H1 (cell line): ENCODE measurements around the gene CACNA1B. TPM values are rescaled to one million over a fixed set of nuclear protein-coding genes. Genes with fewer than 3 reads are reported as not detected.
A peak's percentile ranks its signal among the peaks of the same experiment; 100 is the strongest.

ENCODE experiments used
- CTCF ChIA-PET: fragments of 300-600 bp; sonication (Branson Sonifier 250); formaldehyde crosslinking; loops from one replicate; lab custom pipeline; 2021; ENCODE audit not compliant: partially characterized antibody; lab: Charles Lee
- POLR2A ChIA-PET: fragments of 300-600 bp; sonication (Branson Sonifier 250); formaldehyde crosslinking; loops from one replicate; lab custom pipeline; 2021; ENCODE audit warnings: inconsistent platforms; ENCODE audit not compliant: partially characterized antibody; lab: Charles Lee
- DNase-seq, 2 experiments: peaks; one replicate each; pipeline versions ENCODE4 v3.0.0 to v3.0.0-alpha.2; 2010 to 2022; ENCODE audit warnings: low spot score in 2 of 2, low read depth in 1 of 2, mixed read lengths in 1 of 2
- FAIRE-seq: peaks from 2 replicates; lab custom pipeline; 2011; peaks lifted over from hg19 to GRCh38; lab: Jason Lieb, UNC
- H2AFZ ChIP-seq: 2 replicates; pipeline ENCODE4 v1.8.1; 2012; ENCODE audit warnings: low read length, inconsistent platforms
- H2AK5ac ChIP-seq: 2 replicates; pipeline ENCODE4 v1.6.1; 2013; ENCODE audit warnings: low read depth, low read length
- H2BK120ac ChIP-seq: replicated peaks from 2 replicates; pipeline ENCODE3; 2013; ENCODE audit warnings: low read depth, low read length, inconsistent platforms
- H2BK12ac ChIP-seq: 2 replicates; pipeline ENCODE4 v1.6.1; 2013; ENCODE audit warnings: low read depth, low read length
- H2BK15ac ChIP-seq: 2 replicates; pipeline ENCODE4 v1.6.1; 2013; ENCODE audit warnings: low read length
- H2BK20ac ChIP-seq: 2 replicates; pipeline ENCODE4 v1.6.1; 2013; ENCODE audit warnings: low read length
- H2BK5ac ChIP-seq: 2 replicates; pipeline ENCODE4 v1.6.1; 2013; ENCODE audit warnings: low read depth, low read length
- H3K14ac ChIP-seq: 2 replicates; pipeline ENCODE4 v1.6.1; 2013; ENCODE audit warnings: inconsistent platforms; ENCODE audit not compliant: insufficient read length
- H3K18ac ChIP-seq: 2 replicates; pipeline ENCODE4 v1.6.1; 2013; ENCODE audit warnings: low read length; ENCODE audit errors: extremely low read depth
- H3K23ac ChIP-seq: 2 replicates; pipeline ENCODE4 v1.6.1; 2013; ENCODE audit warnings: inconsistent platforms; ENCODE audit not compliant: insufficient read length
- H3K23me2 ChIP-seq: 2 replicates; pipeline ENCODE4 v1.6.1; 2013; ENCODE audit warnings: low read depth, low read length
- H3K27ac ChIP-seq: 2 replicates; pipeline ENCODE4 v1.6.1; 2011; ENCODE audit warnings: low read depth, low read length, inconsistent platforms
- H3K27me3 ChIP-seq, 4 experiments: replicated peaks in 1 of 4; 1 replicate in 1 of 4; 2 replicates in 3 of 4; pipeline versions ENCODE4 v1.6.1 to v1.8.1; 2011 to 2013; ENCODE audit warnings: low read length in 3 of 4, mild to moderate bottlenecking in 3 of 4, inconsistent platforms in 2 of 4, mixed read lengths in 2 of 4, moderate library complexity in 1 of 4; ENCODE audit not compliant: control insufficient read depth in 3 of 4, insufficient read depth in 3 of 4; ENCODE audit errors: extremely low read depth in 1 of 4
- H3K36me3 ChIP-seq, 4 experiments: 2 replicates each; pipeline versions ENCODE4 v1.6.1 to v1.8.1; 2011 to 2013; ENCODE audit warnings: mild to moderate bottlenecking in 4 of 4, low read length in 3 of 4, moderate library complexity in 2 of 4, control low read depth in 1 of 4, inconsistent platforms in 1 of 4; ENCODE audit not compliant: insufficient read depth in 4 of 4, control insufficient read depth in 2 of 4
- H3K4ac ChIP-seq: replicated peaks from 2 replicates; pipeline ENCODE3; 2013; ENCODE audit warnings: low read length, low read depth, mixed read lengths, inconsistent platforms; ENCODE audit not compliant: insufficient read length
- H3K4me1 ChIP-seq, 4 experiments: replicated peaks in 1 of 4; 1 replicate in 1 of 4; 2 replicates in 3 of 4; pipeline versions ENCODE4 v1.6.1 to v1.8.1; 2011 to 2013; ENCODE audit warnings: low read length in 3 of 4, inconsistent platforms in 2 of 4, mixed read lengths in 1 of 4; ENCODE audit not compliant: insufficient read depth in 4 of 4, control insufficient read depth in 3 of 4
- H3K4me2 ChIP-seq, 2 experiments: 2 replicates each; pipeline versions ENCODE4 v1.6.1 to v1.8.1; 2011 to 2013; ENCODE audit warnings: low read depth in 2 of 2, low read length in 2 of 2, control low read depth in 1 of 2, inconsistent platforms in 1 of 2, mild to moderate bottlenecking in 1 of 2; ENCODE audit not compliant: insufficient read depth in 1 of 2
- H3K4me3 ChIP-seq, 4 experiments: fragments of 200-600, 300-600 bp in 1 of 4; sonication (generic), shearing (Covaris generic), sonication (Bioruptor Twin) in 1 of 4; 2 replicates each; pipeline versions ENCODE4 v1.5.1 to v1.8.1; 2011 to 2016; ENCODE audit warnings: low read length in 4 of 4, low read depth in 3 of 4, control low read depth in 2 of 4, inconsistent platforms in 2 of 4, mild to moderate bottlenecking in 2 of 4, mixed read lengths in 1 of 4, moderate library complexity in 1 of 4; ENCODE audit not compliant: insufficient read depth in 2 of 4; ENCODE audit errors: extremely low read depth in 1 of 4
- H3K56ac ChIP-seq: replicated peaks from 2 replicates; pipeline ENCODE3; 2013; ENCODE audit warnings: low read depth, mild to moderate bottlenecking, mixed read lengths, low read length, inconsistent platforms; ENCODE audit not compliant: insufficient read length
- H3K79me1 ChIP-seq: 2 replicates; pipeline ENCODE4 v1.6.1; 2013; ENCODE audit warnings: low read depth, low read length, control low read depth
- H3K79me2 ChIP-seq, 2 experiments: 2 replicates each; pipeline versions ENCODE4 v1.6.1 to v1.8.1; 2012 to 2013; ENCODE audit warnings: low read length in 2 of 2, mild to moderate bottlenecking in 2 of 2, inconsistent platforms in 1 of 2; ENCODE audit not compliant: insufficient read depth in 2 of 2, control insufficient read depth in 1 of 2
- H3K9ac ChIP-seq, 4 experiments: replicated peaks in 1 of 4; 1 replicate in 1 of 4; 2 replicates in 3 of 4; pipeline versions ENCODE4 v1.6.1 to v1.8.1; 2011 to 2013; ENCODE audit warnings: low read depth in 3 of 4, low read length in 3 of 4, control low read depth in 2 of 4, mild to moderate bottlenecking in 2 of 4, moderate library complexity in 2 of 4, inconsistent platforms in 1 of 4; ENCODE audit errors: extremely low read depth in 1 of 4
- H3K9me3 ChIP-seq, 2 experiments: 2 replicates each; pipeline versions ENCODE4 v1.6.1 to v1.8.1; 2012 to 2013; ENCODE audit warnings: mild to moderate bottlenecking in 2 of 2, moderate library complexity in 2 of 2, control low read depth in 1 of 2, inconsistent platforms in 1 of 2, low read depth in 1 of 2, low read length in 1 of 2, mixed read lengths in 1 of 2; ENCODE audit not compliant: insufficient read depth in 2 of 2
- H4K20me1 ChIP-seq, 2 experiments: replicated peaks in 1 of 2; 2 replicates each; pipeline versions ENCODE3 to v1.8.1; 2011 to 2013; ENCODE audit warnings: inconsistent platforms in 2 of 2, low read length in 2 of 2, mild to moderate bottlenecking in 1 of 2; ENCODE audit not compliant: insufficient read depth in 2 of 2, control insufficient read depth in 1 of 2
- H4K5ac ChIP-seq: 2 replicates; pipeline ENCODE4 v1.6.1; 2013; ENCODE audit warnings: low read length, low read depth, mixed read lengths, inconsistent platforms; ENCODE audit not compliant: insufficient read length
- H4K8ac ChIP-seq: 2 replicates; pipeline ENCODE4 v1.8.0; 2013; ENCODE audit warnings: mild to moderate bottlenecking, moderate library complexity, low read length, inconsistent platforms; ENCODE audit not compliant: insufficient read depth; ENCODE audit errors: extremely low read depth
- H4K91ac ChIP-seq: replicated peaks from 2 replicates; pipeline ENCODE3; 2013; ENCODE audit warnings: low read length, mixed read lengths, inconsistent platforms; ENCODE audit not compliant: insufficient read length
- CREB1 ChIP-seq: IDR thresholded peaks from 2 replicates; pipeline ENCODE4 v1.6.1; 2012; ENCODE audit warnings: inconsistent platforms
- EZH2 ChIP-seq: fragments of 200-600 bp; sonication (generic); IDR thresholded peaks from 2 replicates; pipeline ENCODE4 v1.7.1; 2012; ENCODE audit warnings: low read depth, mild to moderate bottlenecking, moderate library complexity, low read length, inconsistent platforms; ENCODE audit not compliant: severe bottlenecking
- FOSL1 ChIP-seq: IDR thresholded peaks from 2 replicates; pipeline ENCODE4 v1.6.1; 2011; ENCODE audit warnings: mild to moderate bottlenecking, low read depth, low read length, moderate library complexity; ENCODE audit not compliant: insufficient read depth
- GABPA ChIP-seq: IDR thresholded peaks from 2 replicates; pipeline ENCODE4 v1.6.1; 2011; ENCODE audit warnings: mild to moderate bottlenecking, low read length, moderate library complexity, borderline replicate concordance; ENCODE audit not compliant: insufficient read depth
- KDM4A ChIP-seq: IDR thresholded peaks from one replicate; pipeline ENCODE4 v1.7.1; 2012; ENCODE audit warnings: low read depth, mild to moderate bottlenecking, moderate library complexity, low read length, inconsistent platforms; ENCODE audit not compliant: severe bottlenecking
- KDM5A ChIP-seq: fragments of 200-600 bp; IDR thresholded peaks from 2 replicates; pipeline ENCODE4 v1.7.1; 2012; ENCODE audit warnings: mild to moderate bottlenecking, low read length, inconsistent platforms, mixed read lengths
- NANOG ChIP-seq: IDR thresholded peaks from 2 replicates; pipeline ENCODE4 v1.6.1; 2011; ENCODE audit warnings: low read length, low read depth, mild to moderate bottlenecking, inconsistent platforms; ENCODE audit not compliant: insufficient read depth, poor library complexity, severe bottlenecking
- RBBP5 ChIP-seq: IDR thresholded peaks from 2 replicates; pipeline ENCODE4 v1.7.1; 2012; ENCODE audit warnings: low read depth, mild to moderate bottlenecking, inconsistent platforms, low read length, moderate library complexity, borderline replicate concordance
- RNF2 ChIP-seq: fragments of 200-900, 300-1000 bp; sonication (generic); IDR thresholded peaks from 2 replicates; pipeline ENCODE4 v1.7.1; 2016; ENCODE audit warnings: borderline replicate concordance, low read depth, mild to moderate bottlenecking, antibody characterized with exemption, low read length; ENCODE audit not compliant: poor library complexity, severe bottlenecking; ENCODE audit errors: missing control alignments
- SUZ12 ChIP-seq: fragments of 200-600 bp; sonication (generic); IDR thresholded peaks from 2 replicates; pipeline ENCODE4 v1.6.1; 2012; ENCODE audit warnings: mild to moderate bottlenecking, inconsistent platforms, low read length, moderate library complexity, mixed read lengths
- WGBS, 2 experiments: shearing (Covaris generic) in 1 of 2; methylation state at CpG; one replicate each; pipeline versions ENCODE4 v1.1.6 to v1.1.7; 2013 to 2015; ENCODE audit warnings: low lambda C conversion rate in 2 of 2, mixed read lengths in 2 of 2, inconsistent platforms in 1 of 2, low coverage in 1 of 2, missing lambda C conversion rate in 1 of 2; ENCODE audit not compliant: insufficient replicate concordance in 2 of 2, insufficient coverage in 1 of 2, insufficient read length in 1 of 2; ENCODE audit errors: extremely low coverage in 1 of 2, missing lambda C conversion rate in 1 of 2; 5-methylcytosine and 5-hydroxymethylcytosine counted together
- polyA plus RNA-seq, 7 experiments: library from polyadenylated mRNA; depleted of rRNA in 3 of 7; stranded (reverse) in 5 of 7; unstranded in 2 of 7; fragments of >200 nt in 5 of 7; fragments of 200-250 nt in 2 of 7; gene quantifications; 1 replicate in 5 of 7; 2 replicates in 1 of 7; 4 replicates in 1 of 7; pipeline versions ENCODE4 v1.2.1 to v1.2.3, GENCODE V29; 2011 to 2013; ENCODE audit warnings: missing spikeins in 2 of 7, mixed read lengths in 2 of 7
- total RNA-seq: library from RNA; stranded (reverse); fragmentation: NEBNext Ultra II Directional; extraction: Animal tissue kit (Norgen Biotek cat#: 25700); gene quantifications from 2 replicates; pipeline ENCODE4 v1.2.1, GENCODE V29; 2021

CACNA1B gene
- total and polyA plus RNA-seq, 2 of the 8 experiments (the other 6 are each of a cell fraction or from before 2014, with no cell fraction given), result 1.5 to 5.7 TPM

DNA sequence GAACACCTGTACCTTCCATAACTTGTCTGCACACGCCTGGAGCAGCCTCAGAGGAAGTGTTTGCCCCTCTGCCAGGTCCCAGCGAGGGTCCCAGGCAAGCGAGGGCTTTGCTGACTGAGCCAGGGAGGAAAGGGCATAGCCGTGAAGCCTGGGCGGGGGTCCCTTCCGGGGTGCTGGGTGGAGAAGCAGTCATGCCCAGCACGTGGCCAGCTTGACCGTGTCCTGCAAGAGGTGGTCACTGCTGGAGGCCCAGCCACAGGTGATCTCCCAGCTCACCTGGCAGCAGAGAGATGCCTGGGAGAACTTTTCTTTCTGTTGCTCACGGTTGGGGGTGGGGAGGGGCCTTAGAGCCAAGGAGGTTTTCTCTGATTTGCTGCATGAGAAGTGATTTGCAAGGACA, 195.3 kb downstream of the CACNA1B start:
- H4K20me1 ChIP-seq, result no peaks in the 10 kb centered on the region
- H3K4ac ChIP-seq, result no peak overlapping the region
- H3K18ac ChIP-seq, result peak overlapping the region; percentile 32; the same call in 1 of the 2 replicates
- H3K36me3 ChIP-seq, result no peaks in the 10 kb centered on the region
- ChIA-PET POLR2A (interaction anchor here (1.6 kb wide), 1 partner anchor 13 kb away, joined by 3 read pairs; no protein-coding TSS in a partner anchor), CTCF (interaction anchor here (0.9 to 1.5 kb wide), 3 partner anchors 11 to 28 kb away, joined by 4 read pairs; no protein-coding TSS in a partner anchor)
- no peak overlapping the region for H2BK15ac ChIP-seq
- H2BK120ac ChIP-seq, result no peak overlapping the region
- 62% methylated on average over 9 of the region's 9 CpGs; no CpG with 5 or more reads in 1 of the 2 experiments for WGBS, 2 experiments
- no peak overlapping the region for H3K9ac ChIP-seq
- H3K4me3 ChIP-seq, result no peak overlapping the region
- no peak overlapping the region for H2BK5ac ChIP-seq
- no peak overlapping the region for H3K23ac ChIP-seq
- H2BK20ac ChIP-seq, result no peak overlapping the region; the same call in 1 of the 2 replicates
- peak overlapping the region; percentile 68; the same call in 1 of the 2 replicates for H2BK12ac ChIP-seq
- H4K91ac ChIP-seq, result peak overlapping the region; percentile 61
- H3K79me1 ChIP-seq, result no peaks in the 10 kb centered on the region
- no peak overlapping the region for H3K4me2 ChIP-seq
- H3K27me3 ChIP-seq, result no peaks in the 10 kb centered on the region; a peak in 1 of 7 replicates
- peak in 1 of 2 experiments; percentile 50 for DNase-seq
- no peak overlapping the region for H4K5ac ChIP-seq
- no peak for FAIRE-seq
- H3K27ac ChIP-seq, result no peak overlapping the region
- H3K4me1 ChIP-seq, result peaks cover 0 to 24% (median 9%) of the 10 kb centered on the region in 4 experiments; a peak in 5 of 7 replicates
- H3K23me2 ChIP-seq, result no peaks in the 10 kb centered on the region
- H3K14ac ChIP-seq, result no peak overlapping the region
- no peak overlapping the region for H2AFZ ChIP-seq
- no peak overlapping the region for H3K56ac ChIP-seq
- H3K9me3 ChIP-seq, result peaks cover 30 to 81% of the 10 kb centered on the region in 2 experiments
- H3K79me2 ChIP-seq, result no peaks in the 10 kb centered on the region
- H4K8ac ChIP-seq, result no peak overlapping the region
- no peak overlapping the region for H2AK5ac ChIP-seq
- TF ChIP-seq FOSL1, result no peak
- TF ChIP-seq CREB1, result no peak
- no peak for TF ChIP-seq RBBP5
- no peak for TF ChIP-seq NANOG
- no peak for TF ChIP-seq RNF2
- no peak for TF ChIP-seq EZH2
- no peak for TF ChIP-seq SUZ12
- no peak for TF ChIP-seq KDM4A
- TF ChIP-seq GABPA, result no peak
- no peak for TF ChIP-seq KDM5A
